H1 (cell line): Measurements from ENCODE around the gene CADPS. TPM values are rescaled to one million over a fixed set of nuclear protein-coding genes. Genes with fewer than 3 reads are reported as not detected.

Experiments used
- CTCF ChIA-PET: fragments of 300-600 bp; sonication (Branson Sonifier 250); formaldehyde crosslinking; loops from one replicate; lab custom pipeline; 2021; ENCODE audit not compliant: partially characterized antibody; lab: Charles Lee
- POLR2A ChIA-PET: fragments of 300-600 bp; sonication (Branson Sonifier 250); formaldehyde crosslinking; loops from one replicate; lab custom pipeline; 2021; ENCODE audit warnings: inconsistent platforms; ENCODE audit not compliant: partially characterized antibody; lab: Charles Lee
- DNase-seq, 2 experiments: peaks; one replicate each; pipeline versions ENCODE4 v3.0.0 to v3.0.0-alpha.2; 2010 to 2022; ENCODE audit warnings: low spot score in 2 of 2, low read depth in 1 of 2, mixed read lengths in 1 of 2
- FAIRE-seq: peaks from 2 replicates; lab custom pipeline; 2011; peaks lifted over from hg19 to GRCh38; lab: Jason Lieb, UNC
- H2AFZ ChIP-seq: 2 replicates; pipeline ENCODE4 v1.8.1; 2012; ENCODE audit warnings: low read length, inconsistent platforms
- H2AK5ac ChIP-seq: 2 replicates; pipeline ENCODE4 v1.6.1; 2013; ENCODE audit warnings: low read depth, low read length
- H2BK120ac ChIP-seq: replicated peaks from 2 replicates; pipeline ENCODE3; 2013; ENCODE audit warnings: low read depth, low read length, inconsistent platforms
- H2BK12ac ChIP-seq: 2 replicates; pipeline ENCODE4 v1.6.1; 2013; ENCODE audit warnings: low read depth, low read length
- H2BK15ac ChIP-seq: 2 replicates; pipeline ENCODE4 v1.6.1; 2013; ENCODE audit warnings: low read length
- H2BK20ac ChIP-seq: 2 replicates; pipeline ENCODE4 v1.6.1; 2013; ENCODE audit warnings: low read length
- H2BK5ac ChIP-seq: 2 replicates; pipeline ENCODE4 v1.6.1; 2013; ENCODE audit warnings: low read depth, low read length
- H3K14ac ChIP-seq: 2 replicates; pipeline ENCODE4 v1.6.1; 2013; ENCODE audit warnings: inconsistent platforms; ENCODE audit not compliant: insufficient read length
- H3K18ac ChIP-seq: 2 replicates; pipeline ENCODE4 v1.6.1; 2013; ENCODE audit warnings: low read length; ENCODE audit errors: extremely low read depth
- H3K23ac ChIP-seq: 2 replicates; pipeline ENCODE4 v1.6.1; 2013; ENCODE audit warnings: inconsistent platforms; ENCODE audit not compliant: insufficient read length
- H3K23me2 ChIP-seq: 2 replicates; pipeline ENCODE4 v1.6.1; 2013; ENCODE audit warnings: low read depth, low read length
- H3K27ac ChIP-seq: 2 replicates; pipeline ENCODE4 v1.6.1; 2011; ENCODE audit warnings: low read depth, low read length, inconsistent platforms
- H3K27me3 ChIP-seq, 4 experiments: replicated peaks in 1 of 4; 1 replicate in 1 of 4; 2 replicates in 3 of 4; pipeline versions ENCODE4 v1.6.1 to v1.8.1; 2011 to 2013; ENCODE audit warnings: low read length in 3 of 4, mild to moderate bottlenecking in 3 of 4, inconsistent platforms in 2 of 4, mixed read lengths in 2 of 4, moderate library complexity in 1 of 4; ENCODE audit not compliant: control insufficient read depth in 3 of 4, insufficient read depth in 3 of 4; ENCODE audit errors: extremely low read depth in 1 of 4
- H3K36me3 ChIP-seq, 4 experiments: 2 replicates each; pipeline versions ENCODE4 v1.6.1 to v1.8.1; 2011 to 2013; ENCODE audit warnings: mild to moderate bottlenecking in 4 of 4, low read length in 3 of 4, moderate library complexity in 2 of 4, control low read depth in 1 of 4, inconsistent platforms in 1 of 4; ENCODE audit not compliant: insufficient read depth in 4 of 4, control insufficient read depth in 2 of 4
- H3K4ac ChIP-seq: replicated peaks from 2 replicates; pipeline ENCODE3; 2013; ENCODE audit warnings: low read length, low read depth, mixed read lengths, inconsistent platforms; ENCODE audit not compliant: insufficient read length
- H3K4me1 ChIP-seq, 4 experiments: replicated peaks in 1 of 4; 1 replicate in 1 of 4; 2 replicates in 3 of 4; pipeline versions ENCODE4 v1.6.1 to v1.8.1; 2011 to 2013; ENCODE audit warnings: low read length in 3 of 4, inconsistent platforms in 2 of 4, mixed read lengths in 1 of 4; ENCODE audit not compliant: insufficient read depth in 4 of 4, control insufficient read depth in 3 of 4
- H3K4me2 ChIP-seq, 2 experiments: 2 replicates each; pipeline versions ENCODE4 v1.6.1 to v1.8.1; 2011 to 2013; ENCODE audit warnings: low read depth in 2 of 2, low read length in 2 of 2, control low read depth in 1 of 2, inconsistent platforms in 1 of 2, mild to moderate bottlenecking in 1 of 2; ENCODE audit not compliant: insufficient read depth in 1 of 2
- H3K4me3 ChIP-seq, 4 experiments: fragments of 200-600, 300-600 bp in 1 of 4; sonication (generic), shearing (Covaris generic), sonication (Bioruptor Twin) in 1 of 4; 2 replicates each; pipeline versions ENCODE4 v1.5.1 to v1.8.1; 2011 to 2016; ENCODE audit warnings: low read length in 4 of 4, low read depth in 3 of 4, control low read depth in 2 of 4, inconsistent platforms in 2 of 4, mild to moderate bottlenecking in 2 of 4, mixed read lengths in 1 of 4, moderate library complexity in 1 of 4; ENCODE audit not compliant: insufficient read depth in 2 of 4; ENCODE audit errors: extremely low read depth in 1 of 4
- H3K56ac ChIP-seq: replicated peaks from 2 replicates; pipeline ENCODE3; 2013; ENCODE audit warnings: low read depth, mild to moderate bottlenecking, mixed read lengths, low read length, inconsistent platforms; ENCODE audit not compliant: insufficient read length
- H3K79me1 ChIP-seq: 2 replicates; pipeline ENCODE4 v1.6.1; 2013; ENCODE audit warnings: low read depth, low read length, control low read depth
- H3K79me2 ChIP-seq, 2 experiments: 2 replicates each; pipeline versions ENCODE4 v1.6.1 to v1.8.1; 2012 to 2013; ENCODE audit warnings: low read length in 2 of 2, mild to moderate bottlenecking in 2 of 2, inconsistent platforms in 1 of 2; ENCODE audit not compliant: insufficient read depth in 2 of 2, control insufficient read depth in 1 of 2
- H3K9ac ChIP-seq, 4 experiments: replicated peaks in 1 of 4; 1 replicate in 1 of 4; 2 replicates in 3 of 4; pipeline versions ENCODE4 v1.6.1 to v1.8.1; 2011 to 2013; ENCODE audit warnings: low read depth in 3 of 4, low read length in 3 of 4, control low read depth in 2 of 4, mild to moderate bottlenecking in 2 of 4, moderate library complexity in 2 of 4, inconsistent platforms in 1 of 4; ENCODE audit errors: extremely low read depth in 1 of 4
- H3K9me3 ChIP-seq, 2 experiments: 2 replicates each; pipeline versions ENCODE4 v1.6.1 to v1.8.1; 2012 to 2013; ENCODE audit warnings: mild to moderate bottlenecking in 2 of 2, moderate library complexity in 2 of 2, control low read depth in 1 of 2, inconsistent platforms in 1 of 2, low read depth in 1 of 2, low read length in 1 of 2, mixed read lengths in 1 of 2; ENCODE audit not compliant: insufficient read depth in 2 of 2
- H4K20me1 ChIP-seq, 2 experiments: replicated peaks in 1 of 2; 2 replicates each; pipeline versions ENCODE3 to v1.8.1; 2011 to 2013; ENCODE audit warnings: inconsistent platforms in 2 of 2, low read length in 2 of 2, mild to moderate bottlenecking in 1 of 2; ENCODE audit not compliant: insufficient read depth in 2 of 2, control insufficient read depth in 1 of 2
- H4K5ac ChIP-seq: 2 replicates; pipeline ENCODE4 v1.6.1; 2013; ENCODE audit warnings: low read length, low read depth, mixed read lengths, inconsistent platforms; ENCODE audit not compliant: insufficient read length
- H4K8ac ChIP-seq: 2 replicates; pipeline ENCODE4 v1.8.0; 2013; ENCODE audit warnings: mild to moderate bottlenecking, moderate library complexity, low read length, inconsistent platforms; ENCODE audit not compliant: insufficient read depth; ENCODE audit errors: extremely low read depth
- H4K91ac ChIP-seq: replicated peaks from 2 replicates; pipeline ENCODE3; 2013; ENCODE audit warnings: low read length, mixed read lengths, inconsistent platforms; ENCODE audit not compliant: insufficient read length
- CREB1 ChIP-seq: IDR thresholded peaks from 2 replicates; pipeline ENCODE4 v1.6.1; 2012; ENCODE audit warnings: inconsistent platforms
- WGBS, 2 experiments: shearing (Covaris generic) in 1 of 2; methylation state at CpG; one replicate each; pipeline versions ENCODE4 v1.1.6 to v1.1.7; 2013 to 2015; ENCODE audit warnings: low lambda C conversion rate in 2 of 2, mixed read lengths in 2 of 2, inconsistent platforms in 1 of 2, low coverage in 1 of 2, missing lambda C conversion rate in 1 of 2; ENCODE audit not compliant: insufficient replicate concordance in 2 of 2, insufficient coverage in 1 of 2, insufficient read length in 1 of 2; ENCODE audit errors: extremely low coverage in 1 of 2, missing lambda C conversion rate in 1 of 2; 5-methylcytosine and 5-hydroxymethylcytosine counted together
- polyA plus RNA-seq, 7 experiments: library from polyadenylated mRNA; depleted of rRNA in 3 of 7; stranded (reverse) in 5 of 7; unstranded in 2 of 7; fragments of >200 nt in 5 of 7; fragments of 200-250 nt in 2 of 7; gene quantifications; 1 replicate in 5 of 7; 2 replicates in 1 of 7; 4 replicates in 1 of 7; pipeline versions ENCODE4 v1.2.1 to v1.2.3, GENCODE V29; 2011 to 2013; ENCODE audit warnings: missing spikeins in 2 of 7, mixed read lengths in 2 of 7
- total RNA-seq: library from RNA; stranded (reverse); fragmentation: NEBNext Ultra II Directional; extraction: Animal tissue kit (Norgen Biotek cat#: 25700); gene quantifications from 2 replicates; pipeline ENCODE4 v1.2.1, GENCODE V29; 2021

The CADPS gene
- total and polyA plus RNA-seq, 2 of the 8 experiments (the other 6 are each of a cell fraction or from before 2014, with no cell fraction given), result 7.1 to 10.2 TPM

- Histone ChIP-seq H3K79me1 (no peaks in the 10 kb centered on the region), H2BK120ac (no peak overlapping the region), H3K23ac (no peak overlapping the region), H3K14ac (no peak overlapping the region), H3K4me3 (no peak overlapping the region), H3K9me3 (no peaks in the 10 kb centered on the region), H3K27ac (no peak overlapping the region), H3K9ac (no peak overlapping the region), H4K20me1 (no peaks in the 10 kb centered on the region), H2AFZ (no peak overlapping the region), H3K23me2 (no peaks in the 10 kb centered on the region; the same call in 1 of the 2 replicates), H3K27me3 (peaks cover 0 to 1% (median 0%) of the 10 kb centered on the region in 4 experiments; a peak in 2 of 7 replicates), H2AK5ac (no peak overlapping the region), H3K4me1 (peaks cover 0 to 6% (median 4%) of the 10 kb centered on the region in 4 experiments; a peak in 6 of 7 replicates), H2BK15ac (no peak overlapping the region; the same call in 1 of the 2 replicates), H3K18ac (no peak overlapping the region), H2BK20ac (no peak overlapping the region), H4K8ac (no peak overlapping the region), H3K36me3 (no peaks in the 10 kb centered on the region), H3K4me2 (no peak overlapping the region), H3K79me2 (no peaks in the 10 kb centered on the region), H2BK12ac (no peak overlapping the region), H4K91ac (no peak overlapping the region), H4K5ac (no peak overlapping the region), H3K56ac (no peak overlapping the region), H2BK5ac (no peak overlapping the region), H3K4ac (no peak overlapping the region)
- DNase-seq (no peak), FAIRE-seq (no peak)
- ChIA-PET POLR2A (no interaction called here), CTCF (interaction anchor here (7.2 kb wide), 1 partner anchor 49 kb away, joined by 46 read pairs; the partner anchor contains the start of gene CADPS)
- WGBS, 2 experiments, result 88% methylated on average over 2 of the region's 2 CpGs; no CpG with 5 or more reads in 1 of the 2 experiments
- no peak for TF ChIP-seq CREB1
Measured at GRCh38 chr3:62922326-62922725, 47.1 kb upstream of the CADPS start.
